ENCODE results near the gene SLIT3. TPM values are rescaled to one million over a fixed set of nuclear protein-coding genes. Genes with fewer than 3 reads are reported as not detected.

SLIT3 gene
- total and polyA plus RNA-seq, 10 of the 15 experiments (the other 5 are each of a cell fraction or from before 2014, with no cell fraction given), result 0.05 TPM; not detected in 9

GRCh38 chr5:168947212-168947868, 353.6 kb downstream of the SLIT3 start (continued):
- no peak for TF ChIP-seq WRNIP1 (IDR thresholded peaks at IDR 0.05; ENCODE audit: borderline replicate concordance, low read depth, low read length)
- TF ChIP-seq KAT2A (conservative IDR thresholded peaks at IDR 0.05; ENCODE audit: control insufficient read depth, low read depth, low read length), result no peak
- no peak for TF ChIP-seq TARDBP (IDR thresholded peaks at IDR 0.05; ENCODE audit: borderline replicate concordance)
- no peak for TF ChIP-seq HCFC1 (IDR thresholded peaks at IDR 0.05; ENCODE audit: low read length)
- no peak for TF ChIP-seq CBX3 (IDR thresholded peaks at IDR 0.05; ENCODE audit: borderline replicate concordance, low read depth)
- TF ChIP-seq RAD21 (IDR thresholded peaks at IDR 0.05; ENCODE audit: insufficient read depth, low read depth, low read length), result peak; percentile 74
- no peak for TF ChIP-seq RFX5 (IDR thresholded peaks at IDR 0.05; ENCODE audit: low read depth, low read length)
- TF ChIP-seq JUNB (IDR thresholded peaks at IDR 0.05), result no peak
- TF ChIP-seq NFYB (IDR thresholded peaks at IDR 0.05; ENCODE audit: insufficient read depth, low read depth, low read length), result no peak
- TF ChIP-seq GATAD2B (conservative IDR thresholded peaks at IDR 0.05; ENCODE audit: low read depth), result peak; percentile 35; the same call in 1 of the 2 replicates
- TF ChIP-seq ESRRA (IDR thresholded peaks at IDR 0.05; ENCODE audit: low read length), result no peak
- no peak for TF ChIP-seq LARP7 (IDR thresholded peaks at IDR 0.05)
- no peak for TF ChIP-seq KLF5 (IDR thresholded peaks at IDR 0.05; ENCODE audit: partially characterized antibody)
- TF ChIP-seq ZNF274 (IDR thresholded peaks at IDR 0.05; ENCODE audit: insufficient read depth, insufficient read length), result no peak
- TF ChIP-seq ATF2 (IDR thresholded peaks at IDR 0.05; ENCODE audit: low read length), result no peak
- 0 out of 2 replicates have a peak, but pooled peaks have one; percentile 26 for TF ChIP-seq SMARCA5 (IDR thresholded peaks at IDR 0.05)
- no peak for TF ChIP-seq NFYA (IDR thresholded peaks at IDR 0.05; ENCODE audit: borderline replicate concordance, low read depth, low read length)
- TF ChIP-seq ZNF687 (IDR thresholded peaks at IDR 0.05), result no peak
- no peak for TF ChIP-seq ZBTB11 (CRISPR knock-in tag; IDR thresholded peaks at IDR 0.05)
- TF ChIP-seq E2F8 (IDR thresholded peaks at IDR 0.05; ENCODE audit: low read depth, partially characterized antibody), result no peak
